Smooth muscle cell (in vitro differentiated cells): ENCODE measurements around the gene UGT8. TPM values are rescaled to one million over a fixed set of nuclear protein-coding genes. Genes with fewer than 3 reads are reported as not detected.

ENCODE experiments used
- DNase-seq: peaks from one replicate; lab custom pipeline; 2025; ENCODE audit not compliant: unreplicated experiment; lab: John Stamatoyannopoulos, UW
- H2AFZ ChIP-seq: fragments of 200-600 bp; sonication (generic); 2 replicates; pipeline ENCODE4 v1.6.0; 2016; ENCODE audit warnings: antibody characterized with exemption, low read depth, mild to moderate bottlenecking
- H3F3A ChIP-seq: fragments of 200-600 bp; sonication (generic); 2 replicates; pipeline ENCODE4 v1.6.0; 2017; ENCODE audit warnings: antibody characterized with exemption, low read depth
- H3K27ac ChIP-seq: fragments of 200-600 bp; sonication (generic); 2 replicates; pipeline ENCODE4 v1.5.1; 2016; ENCODE audit warnings: low read depth, mild to moderate bottlenecking
- H3K27me3 ChIP-seq: fragments of 200-600 bp; sonication (generic); 2 replicates; pipeline ENCODE4 v1.6.1; 2016; ENCODE audit warnings: low read depth, mild to moderate bottlenecking
- H3K36me3 ChIP-seq: fragments of 200-600 bp; sonication (generic); 2 replicates; pipeline ENCODE4 v1.5.1; 2016; ENCODE audit warnings: low read depth
- H3K4me1 ChIP-seq: fragments of 200-600 bp; sonication (generic); 2 replicates; pipeline ENCODE4 v1.5.1; 2016; ENCODE audit warnings: low read depth
- H3K4me2 ChIP-seq: fragments of 200-600 bp; sonication (generic); 2 replicates; pipeline ENCODE4 v1.6.0; 2016; ENCODE audit warnings: mild to moderate bottlenecking
- H3K4me3 ChIP-seq: fragments of 200-600 bp; sonication (generic); 2 replicates; pipeline ENCODE4 v1.5.1; 2016; ENCODE audit warnings: mild to moderate bottlenecking
- H3K79me2 ChIP-seq: fragments of 200-600 bp; sonication (generic); 2 replicates; pipeline ENCODE4 v1.6.0; 2016; ENCODE audit warnings: low read depth, mild to moderate bottlenecking
- H3K9ac ChIP-seq: fragments of 200-600 bp; sonication (generic); 2 replicates; pipeline ENCODE4 v1.6.0; 2016; ENCODE audit warnings: low read depth
- H3K9me3 ChIP-seq: fragments of 200-600 bp; sonication (generic); replicated peaks from 2 replicates; pipeline ENCODE4 v1.5.1; 2016; ENCODE audit warnings: low read depth
- H4K20me1 ChIP-seq: fragments of 200-600 bp; sonication (generic); 2 replicates; pipeline ENCODE4 v1.6.0; 2016; ENCODE audit warnings: low read depth
- CTCF ChIP-seq: fragments of 200-600 bp; sonication (generic); IDR thresholded peaks from 2 replicates; pipeline ENCODE4 v1.5.1; 2017; ENCODE audit warnings: borderline replicate concordance, mild to moderate bottlenecking, antibody characterized with exemption; ENCODE audit not compliant: insufficient read depth, poor library complexity, severe bottlenecking
- WGBS: methylation state at CpG from one replicate; pipeline ENCODE4 v1.1.7; 2016; ENCODE audit warnings: low lambda C conversion rate; 5-methylcytosine and 5-hydroxymethylcytosine counted together
- polyA plus RNA-seq: library from polyadenylated mRNA; unstranded; fragments of >200 nt; fragmentation: Nextera tagmentation; extraction: Ambion mirVana; gene quantifications from 2 replicates; pipeline ENCODE4 v1.2.1, GENCODE V29; 2016
- total RNA-seq: library from RNA; depleted of rRNA; stranded (reverse); fragments of >200 nt; gene quantifications from 2 replicates; pipeline ENCODE4 v1.2.3, GENCODE V29; 2014

UGT8 gene
- total and polyA plus RNA-seq, 2 experiments from 2014 or later, result not detected

GRCh38 chr4:114561590-114561989, 37.0 kb upstream of the UGT8 start:
- H3K4me2 ChIP-seq, result no peak overlapping the region
- H3K36me3 ChIP-seq, result no peaks in the 10 kb centered on the region
- 89% methylated on average over 1 of the region's 1 CpG for WGBS
- peaks cover 7% of the 10 kb centered on the region for H3K9me3 ChIP-seq
- H3K4me3 ChIP-seq, result no peak overlapping the region
- H3K9ac ChIP-seq, result no peak overlapping the region
- no peak for DNase-seq
- no peaks in the 10 kb centered on the region for H3K27me3 ChIP-seq
- no peak for TF ChIP-seq CTCF
- no peaks in the 10 kb centered on the region for H4K20me1 ChIP-seq
- no peak overlapping the region for H2AFZ ChIP-seq
- H3K4me1 ChIP-seq, result no peaks in the 10 kb centered on the region
- H3K79me2 ChIP-seq, result no peaks in the 10 kb centered on the region
- H3F3A ChIP-seq, result no peaks in the 10 kb centered on the region
- no peak overlapping the region for H3K27ac ChIP-seq

GRCh38 chr4:114562176-114562904, 36.3 kb upstream of the UGT8 start:
- H3F3A ChIP-seq, result no peaks in the 10 kb centered on the region
- no peak overlapping the region for H2AFZ ChIP-seq
- no peaks in the 10 kb centered on the region for H3K4me1 ChIP-seq
- peaks cover 7% of the 10 kb centered on the region for H3K9me3 ChIP-seq
- no peaks in the 10 kb centered on the region for H3K27me3 ChIP-seq
- H4K20me1 ChIP-seq, result no peaks in the 10 kb centered on the region
- no peak for TF ChIP-seq CTCF
- 42% methylated on average over 2 of the region's 2 CpGs for WGBS
- H3K27ac ChIP-seq, result no peak overlapping the region
- H3K36me3 ChIP-seq, result no peaks in the 10 kb centered on the region
- no peak for DNase-seq
- H3K4me3 ChIP-seq, result no peak overlapping the region
- H3K4me2 ChIP-seq, result no peak overlapping the region
- H3K9ac ChIP-seq, result no peak overlapping the region
- no peaks in the 10 kb centered on the region for H3K79me2 ChIP-seq

GRCh38 chr4:114563536-114564315, 34.9 kb upstream of the UGT8 start:
- H3K36me3 ChIP-seq, result no peaks in the 10 kb centered on the region
- no peak for TF ChIP-seq CTCF
- no peaks in the 10 kb centered on the region for H3K4me1 ChIP-seq
- no peaks in the 10 kb centered on the region for H3K79me2 ChIP-seq
- peaks cover 2% of the 10 kb centered on the region for H3K9me3 ChIP-seq
- no peak overlapping the region for H2AFZ ChIP-seq
- H3F3A ChIP-seq, result no peaks in the 10 kb centered on the region
- H3K27me3 ChIP-seq, result no peaks in the 10 kb centered on the region
- no peak overlapping the region for H3K4me3 ChIP-seq
- no peak overlapping the region for H3K27ac ChIP-seq
- DNase-seq, result no peak
- peak overlapping the region; percentile 25 for H3K4me2 ChIP-seq
- H3K9ac ChIP-seq, result no peak overlapping the region
- 44% methylated on average over 5 of the region's 5 CpGs for WGBS
- H4K20me1 ChIP-seq, result no peaks in the 10 kb centered on the region

- peaks cover 8% of the 10 kb centered on the region for H3K9me3 ChIP-seq
- WGBS, result 94% methylated on average over 2 of the region's 2 CpGs
Measured at GRCh38 chr4:114577386-114577785, 21.2 kb upstream of the UGT8 start.

More at GRCh38 chr4:114577386-114577785, 21.2 kb upstream of the UGT8 start:
- Histone ChIP-seq H3F3A (no peaks in the 10 kb centered on the region), H3K9ac (no peak overlapping the region), H3K4me1 (no peaks in the 10 kb centered on the region), H3K4me3 (no peak overlapping the region), H4K20me1 (no peaks in the 10 kb centered on the region), H3K36me3 (no peaks in the 10 kb centered on the region), H2AFZ (no peak overlapping the region), H3K27me3 (no peaks in the 10 kb centered on the region), H3K79me2 (no peaks in the 10 kb centered on the region), H3K27ac (no peak overlapping the region), H3K4me2 (no peak overlapping the region)
- no peak for TF ChIP-seq CTCF
- DNase-seq, result no peak
